ENCODE measurements around the gene ASB18.

Gene ASB18

GRCh38 chr2:236172255-236173035, 91.8 kb downstream of the ASB18 start:
- DNase-seq = no peak

GRCh38 chr2:236171680-236172254, 92.4 kb downstream of the ASB18 start:
- no peak for DNase-seq

GRCh38 chr2:236171181-236171679, 93.0 kb downstream of the ASB18 start:
- DNase-seq = no peak

GRCh38 chr2:236170590-236171165, 93.5 kb downstream of the ASB18 start:
- no peak for DNase-seq

- DNase-seq = no peak
Observed at GRCh38 chr2:236169741-236170589, 94.2 kb downstream of the ASB18 start.

GRCh38 chr2:236169151-236169721, 95.0 kb downstream of the ASB18 start:
- no peak for DNase-seq

GRCh38 chr2:236168110-236169080, 95.8 kb downstream of the ASB18 start, which contains the start of gene GBX2:
GBX2 (minus strand) TSS chr2:236168386; CDS start chr2:236167971, 415 bp downstream.
- DNase-seq = no peak

GRCh38 chr2:236167297-236168109, 96.7 kb downstream of the ASB18 start:
- no peak for DNase-seq

- DNase-seq = no peak
Observed at GRCh38 chr2:236166796-236167296, 97.4 kb downstream of the ASB18 start.

- DNase-seq = no peak
Observed at GRCh38 chr2:236165842-236166795, 98.1 kb downstream of the ASB18 start.

GRCh38 chr2:236164925-236165841, 99.0 kb downstream of the ASB18 start:
- no peak for DNase-seq

- DNase-seq = no peak
Observed at GRCh38 chr2:236164201-236164924, 99.8 kb downstream of the ASB18 start.

GRCh38 chr2:236163471-236164200, 100.6 kb downstream of the ASB18 start:
- no peak for DNase-seq

GRCh38 chr2:236162882-236163470, 101.2 kb downstream of the ASB18 start:
- no peak for DNase-seq

GRCh38 chr2:236162031-236162845, 102.0 kb downstream of the ASB18 start:
- DNase-seq = no peak
